Measurements from ENCODE around the gene QTRT2. TPM values are rescaled to one million over a fixed set of nuclear protein-coding genes. Genes with fewer than 3 reads are reported as not detected.

QTRT2 gene
- total and polyA plus RNA-seq, 9 of the 15 experiments (the other 6 are each of a cell fraction or from before 2014, with no cell fraction given) = 10.2 to 25.1 (median 17.3) TPM

- ATAC-seq (no peak), FAIRE-seq (no peak)
These were observed 63.2 kb downstream of the QTRT2 start for GRCh38 chr3:114119776-114120175.

More at GRCh38 chr3:114119776-114120175, 63.2 kb downstream of the QTRT2 start:
- ChIA-PET CTCF (ENCODE audit: low intra/inter-chr PET ratio) (no interaction called here), POLR2A (no interaction called here)
- DNase-seq (ENCODE audit: extremely low read depth in 1 of 4, low spot score in 3 of 4) = no peak
- Histone ChIP-seq H3K27me3 (ENCODE audit: control insufficient read depth in 2 of 2, insufficient read depth in 2 of 2, low read length in 2 of 2) (peaks cover 0 to 6% of the 10 kb centered on the region in 2 experiments; a peak in 1 of 5 replicates), H3K27ac (ENCODE audit: extremely low read depth, low read depth, low read length) (no peak overlapping the region), H3K79me2 (ENCODE audit: control insufficient read depth, insufficient read depth, low read length) (no peaks in the 10 kb centered on the region), H4K20me1 (replicated peaks; ENCODE audit: control insufficient read depth, insufficient read depth, low read length) (no peaks in the 10 kb centered on the region), H3K4me3 (no peak overlapping the region), H3K4me2 (ENCODE audit: insufficient read depth, low read length) (no peak overlapping the region), H3K9ac (ENCODE audit: insufficient read depth in 1 of 2, low read depth in 2 of 2, low read length in 2 of 2) (no peak overlapping the region), H3K4me1 (replicated peaks in 1 of 2; ENCODE audit: control insufficient read depth in 2 of 2, insufficient read depth in 2 of 2, low read length in 2 of 2) (no peaks in the 10 kb centered on the region), H3K9me3 (replicated peaks; ENCODE audit: control insufficient read depth, insufficient read depth, low read depth, low read length) (no peaks in the 10 kb centered on the region), H2AFZ (ENCODE audit: low read depth, low read length) (no peak overlapping the region), H3K9me1 (ENCODE audit: control insufficient read depth, insufficient read depth, low read length) (no peaks in the 10 kb centered on the region), H3K36me3 (ENCODE audit: control insufficient read depth, insufficient read depth, low read length) (no peaks in the 10 kb centered on the region)
- no TSS peak for BruUV-seq (replicated peaks)
- TF ChIP-seq ZNF124 (CRISPR knock-in tag; IDR thresholded peaks at IDR 0.05) (no peak), PKNOX1 (IDR thresholded peaks at IDR 0.05) (no peak), BHLHE40 (IDR thresholded peaks at IDR 0.05; ENCODE audit: low read length) (no peak), POLR2A (conservative IDR thresholded peaks at IDR 0.05) (no peak), ZNF668 (CRISPR knock-in tag; IDR thresholded peaks at IDR 0.05) (no peak), ARID2 (IDR thresholded peaks at IDR 0.05) (no peak), ZNF76 (CRISPR knock-in tag; IDR thresholded peaks at IDR 0.05; ENCODE audit: borderline replicate concordance) (no peak), EP300 (IDR thresholded peaks at IDR 0.05; ENCODE audit: low read length) (no peak), SAP30 (IDR thresholded peaks at IDR 0.05; ENCODE audit: borderline replicate concordance, insufficient read depth, low read depth, low read length, poor library complexity, severe bottlenecking) (no peak)
- in situ Hi-C loops (cut with MboI) = no loop called here
- WGBS (ENCODE audit: insufficient coverage, low coverage, missing lambda C conversion rate) = 0% methylated on average over 1 of the region's 1 CpG
- intact Hi-C loops (cut with micrococcal nuclease) = no loop called here

Measured in K562 (cell line).